GM12878 (cell line): ENCODE measurements around the gene ADAMTSL1. TPM values are rescaled to one million over a fixed set of nuclear protein-coding genes. Genes with fewer than 3 reads are reported as not detected.

Experiments used
- ATAC-seq: fragments of 200-7000 bp; cut with Tn5 transposase; 3 replicates; pipeline ENCODE4 v1.9.1; 2020; ENCODE audit warnings: mild to moderate bottlenecking, moderate library complexity
- BruUV-seq: library from RNA; stranded (reverse); fragments of 400-500 nt; replicated peaks from 2 replicates; lab custom pipeline; 2021; lab: Mats Ljungman, UMichigan
- CTCF ChIA-PET: fragments of 300-600 bp; sonication (Branson Sonifier 250); formaldehyde crosslinking; extraction: SDS; loops from one replicate; lab custom pipeline; 2021; ENCODE audit warnings: inconsistent platforms; lab: Yijun Ruan, JAX
- POLR2A ChIA-PET: fragments of 350-600 bp; formaldehyde crosslinking; extraction: SDS; loops from one replicate; lab custom pipeline; 2021; ENCODE audit warnings: inconsistent platforms; lab: Charles Lee
- RAD21 ChIA-PET: fragments of 300-600 bp; sonication (Branson Sonifier 250); formaldehyde crosslinking; loops from one replicate; lab custom pipeline; 2023; ENCODE audit warnings: antibody characterized with exemption; ENCODE audit not compliant: unreplicated experiment; lab: Charles Lee
- SMC1A ChIA-PET: fragments of 300-600 bp; sonication (Branson Sonifier 250); formaldehyde crosslinking; loops from one replicate; lab custom pipeline; 2023; ENCODE audit not compliant: unreplicated experiment, uncharacterized antibody; lab: Charles Lee
- DNase-seq: peaks from one replicate; pipeline ENCODE4 v3.0.0-alpha.2; 2011; ENCODE audit warnings: low read depth, low spot score
- FAIRE-seq: peaks from 3 replicates; lab custom pipeline; 2011; peaks lifted over from hg19 to GRCh38; lab: Jason Lieb, UNC
- H2AFZ ChIP-seq: 2 replicates; pipeline ENCODE4 v1.6.0; 2011; ENCODE audit warnings: low read depth, low read length, control low read depth; ENCODE audit not compliant: control insufficient read depth
- H3K27ac ChIP-seq: 2 replicates; pipeline ENCODE4 v1.5.1; 2011; ENCODE audit warnings: control low read depth; ENCODE audit not compliant: control insufficient read depth, insufficient read depth
- H3K27me3 ChIP-seq, 2 experiments: replicated peaks in 1 of 2; 2 replicates each; pipeline versions ENCODE4 v1.6.0 to v1.6.1; 2011; ENCODE audit warnings: low read length in 1 of 2; ENCODE audit not compliant: control insufficient read depth in 2 of 2, insufficient read depth in 2 of 2
- H3K36me3 ChIP-seq, 2 experiments: 2 replicates each; pipeline ENCODE4 v1.5.1; 2011; ENCODE audit warnings: low read length in 1 of 2; ENCODE audit not compliant: control insufficient read depth in 2 of 2, insufficient read depth in 2 of 2
- H3K4me1 ChIP-seq: 2 replicates; pipeline ENCODE4 v1.6.1; 2011; ENCODE audit warnings: mild to moderate bottlenecking, low read length, moderate library complexity, mixed read lengths; ENCODE audit not compliant: control insufficient read depth, insufficient read depth
- H3K4me2 ChIP-seq: 2 replicates; pipeline ENCODE4 v1.6.0; 2011; ENCODE audit warnings: control low read depth; ENCODE audit not compliant: control insufficient read depth, insufficient read depth
- H3K4me3 ChIP-seq: fragments of 200-600 bp; sonication (generic); 2 replicates; pipeline ENCODE4 v1.5.1; 2016
- H3K79me2 ChIP-seq: 2 replicates; pipeline ENCODE4 v1.6.0; 2011; ENCODE audit warnings: low read length; ENCODE audit not compliant: control insufficient read depth, insufficient read depth
- H3K9ac ChIP-seq: 2 replicates; pipeline ENCODE4 v1.8.0; 2011; ENCODE audit warnings: low read length, control low read depth, mixed read lengths; ENCODE audit not compliant: control insufficient read depth, insufficient read depth
- H3K9me3 ChIP-seq: replicated peaks from 3 replicates; pipeline ENCODE4 v1.5.1; 2011; ENCODE audit warnings: mild to moderate bottlenecking, low read length; ENCODE audit not compliant: control insufficient read depth, insufficient read depth
- H4K20me1 ChIP-seq: 2 replicates; pipeline ENCODE4 v1.6.0; 2011; ENCODE audit not compliant: control insufficient read depth, insufficient read depth
- BCL11A ChIP-seq: IDR thresholded peaks from 2 replicates; pipeline ENCODE4 v1.6.1; 2011; ENCODE audit warnings: low read depth, low read length
- CREM ChIP-seq: IDR thresholded peaks from 2 replicates; pipeline ENCODE4 v1.6.1; 2014; ENCODE audit warnings: antibody characterized with exemption, low read depth
- DPF2 ChIP-seq: fragments of 450-650 bp; IDR thresholded peaks from 2 replicates; pipeline ENCODE4 v1.6.1; 2017; ENCODE audit warnings: mild to moderate bottlenecking
- EGR1 ChIP-seq, 2 experiments: IDR thresholded peaks; 1 replicate in 1 of 2; 2 replicates in 1 of 2; pipeline ENCODE4 v1.6.1; 2011 to 2012; ENCODE audit warnings: low read depth in 2 of 2, low read length in 2 of 2, borderline replicate concordance in 1 of 2, mild to moderate bottlenecking in 1 of 2, moderate library complexity in 1 of 2
- ETV6 ChIP-seq, 2 experiments: fragments of 450-650 bp in 1 of 2; IDR thresholded peaks in 1 of 2; conservative IDR thresholded peaks in 1 of 2; 2 replicates each; pipeline ENCODE4 v1.6.1; 2014; ENCODE audit warnings: antibody characterized with exemption in 1 of 2, borderline replicate concordance in 1 of 2, low read depth in 1 of 2, mild to moderate bottlenecking in 1 of 2, moderate library complexity in 1 of 2
- HDAC2 ChIP-seq: fragments of 200-600 bp; sonication (generic); IDR thresholded peaks from 2 replicates; pipeline ENCODE4 v1.6.1; 2017
- HDAC6 ChIP-seq: fragments of 200-600 bp; sonication (generic); IDR thresholded peaks from one replicate; pipeline ENCODE4 v1.8.0; 2017; ENCODE audit warnings: antibody characterized with exemption; ENCODE audit not compliant: unreplicated experiment
- IKZF1 ChIP-seq: fragments of 450-650 bp; conservative IDR thresholded peaks from 2 replicates; pipeline ENCODE4 v1.6.1; 2017; ENCODE audit warnings: antibody characterized with exemption, mild to moderate bottlenecking
- IKZF2 ChIP-seq, 2 experiments: fragments of 450-650 bp; IDR thresholded peaks; 2 replicates each; pipeline ENCODE4 v1.6.1; 2017; ENCODE audit warnings: mild to moderate bottlenecking in 2 of 2, moderate library complexity in 2 of 2
- KDM1A ChIP-seq: fragments of 200-600 bp; sonication (generic); IDR thresholded peaks from 2 replicates; pipeline ENCODE4 v1.6.1; 2016; ENCODE audit warnings: borderline replicate concordance
- NBN ChIP-seq: fragments of 450-650 bp; IDR thresholded peaks from 2 replicates; pipeline ENCODE4 v1.6.1; 2016
- NR2C2 ChIP-seq: IDR thresholded peaks from 2 replicates; pipeline ENCODE4 v1.6.1; 2011; ENCODE audit warnings: borderline replicate concordance, low read depth; ENCODE audit not compliant: control insufficient read depth, insufficient read length
- PML ChIP-seq: IDR thresholded peaks from 2 replicates; pipeline ENCODE4 v1.6.1; 2012; ENCODE audit warnings: low read length, inconsistent platforms
- RB1 ChIP-seq: fragments of 450-650 bp; formaldehyde crosslinking; IDR thresholded peaks from 2 replicates; pipeline ENCODE4 v1.6.1; 2017; ENCODE audit warnings: mild to moderate bottlenecking, borderline replicate concordance
- SIN3A ChIP-seq: IDR thresholded peaks from 2 replicates; pipeline ENCODE4 v1.6.1; 2012; ENCODE audit warnings: low read depth, low read length, improper control_type of control experiment
- SMARCA5 ChIP-seq: fragments of 450-650 bp; IDR thresholded peaks from 2 replicates; pipeline ENCODE4 v1.6.1; 2017; ENCODE audit warnings: mild to moderate bottlenecking
- STAT3 ChIP-seq: IDR thresholded peaks from 2 replicates; pipeline ENCODE4 v1.6.1; 2011; ENCODE audit warnings: low read depth, low read length, improper control_type of control experiment
- TARDBP ChIP-seq: IDR thresholded peaks from 2 replicates; pipeline ENCODE4 v1.6.1; 2016; ENCODE audit warnings: borderline replicate concordance
- WRNIP1 ChIP-seq: IDR thresholded peaks from 2 replicates; pipeline ENCODE4 v1.6.1; 2011; ENCODE audit warnings: low read depth, low read length, improper control_type of control experiment, borderline replicate concordance
- YY1 ChIP-seq: IDR thresholded peaks from 2 replicates; pipeline ENCODE4 v1.6.1; 2011; ENCODE audit warnings: low read depth, mild to moderate bottlenecking, low read length
- ZNF217 ChIP-seq: fragments of 450-650 bp; IDR thresholded peaks from 2 replicates; pipeline ENCODE4 v1.6.1; 2017; ENCODE audit warnings: antibody characterized with exemption, mild to moderate bottlenecking
- ZNF24 ChIP-seq: fragments of 450-650 bp; IDR thresholded peaks from 2 replicates; pipeline ENCODE4 v1.6.1; 2017; ENCODE audit warnings: antibody characterized with exemption, mild to moderate bottlenecking
- ZNF384 ChIP-seq: IDR thresholded peaks from 2 replicates; pipeline ENCODE4 v1.6.1; 2012; ENCODE audit warnings: low read depth, mild to moderate bottlenecking, low read length, improper control_type of control experiment, borderline replicate concordance
- ZZZ3 ChIP-seq: IDR thresholded peaks from 2 replicates; pipeline ENCODE4 v1.6.1; 2011; ENCODE audit warnings: low read depth; ENCODE audit not compliant: control insufficient read depth, insufficient read length
- WGBS: methylation state at CpG from one replicate; pipeline ENCODE4 v1.1.6; 2016; ENCODE audit warnings: low lambda C conversion rate; ENCODE audit not compliant: insufficient replicate concordance, insufficient coverage; ENCODE audit errors: missing lambda C conversion rate; 5-methylcytosine and 5-hydroxymethylcytosine counted together
- in situ Hi-C: fragments of 300-500 bp; cut with MboI; formaldehyde crosslinking; loops from 9 replicates; pipeline ENCODE4 v1.14.3; 2018; ENCODE audit warnings: mixed read lengths
- intact Hi-C: fragments of 100-400 bp; cut with micrococcal nuclease; formaldehyde crosslinking; loops from one replicate; pipeline ENCODE4 v1.14.2; 2022; ENCODE audit not compliant: unreplicated experiment
- polyA plus RNA-seq, 11 experiments: library from polyadenylated mRNA; depleted of rRNA in 4 of 11; unstranded in 6 of 11; stranded (reverse) in 5 of 11; fragments of >200 nt; fragmentation: Nextera tagmentation in 4 of 11; fragmentation: Illumina TruSeq in 1 of 11; extraction: Ambion mirVana in 4 of 11; extraction: Trizol in 1 of 11; gene quantifications; 1 replicate in 1 of 11; 2 replicates in 10 of 11; pipeline versions ENCODE4 v1.2.1 to v1.2.3, GENCODE V29; 2011 to 2016; ENCODE audit warnings: inconsistent platforms in 2 of 11, missing spikeins in 2 of 11, low read depth in 1 of 11
- total RNA-seq, 4 experiments: library from RNA; depleted of rRNA in 3 of 4; stranded (reverse); fragments of >200 nt in 3 of 4; fragmentation: Illumina TruSeq in 1 of 4; extraction: Trizol in 1 of 4; gene quantifications; 2 replicates each; pipeline versions ENCODE4 v1.2.1 to v1.2.3, GENCODE V29; 2013 to 2021

ADAMTSL1 gene
- total and polyA plus RNA-seq, 10 of the 15 experiments (the other 5 are each of a cell fraction or from before 2014, with no cell fraction given), result 0.01 to 0.10 (median 0.07) TPM; not detected in 6

GRCh38 chr9:18922161-18922885 is 448.4 kb downstream of the ADAMTSL1 start (continued):
- TF ChIP-seq KDM1A, result no peak
- TF ChIP-seq EGR1 (IDR thresholded peaks at IDR 0.05; ENCODE audit: borderline replicate concordance in 1 of 2, low read depth in 2 of 2, low read length in 2 of 2), result no peak
- TF ChIP-seq PML, result no peak
- no peak for TF ChIP-seq HDAC6
- no peak for TF ChIP-seq NBN
- no peak for TF ChIP-seq RB1

DNA sequence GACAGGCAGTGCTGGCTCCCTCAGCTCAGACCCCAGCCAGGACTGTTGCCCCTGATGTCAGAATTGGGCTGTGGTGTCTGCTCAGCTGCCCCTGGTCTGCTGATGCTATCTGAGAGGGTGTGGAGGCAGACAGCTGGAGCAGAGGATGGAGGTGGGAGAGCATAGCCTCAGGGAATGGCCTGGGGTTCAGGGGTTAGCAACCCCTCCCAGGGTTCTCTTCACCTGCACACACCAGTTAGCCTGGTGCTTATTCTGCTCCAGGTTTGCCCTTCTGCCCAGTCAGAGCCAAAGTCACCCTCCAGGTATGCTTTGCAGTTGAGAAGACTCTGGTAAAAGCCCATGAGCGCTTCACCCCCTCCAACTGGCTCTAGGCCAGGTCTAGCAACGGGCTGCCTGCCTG is 449.2 kb downstream of the ADAMTSL1 start:
- ChIA-PET SMC1A (no interaction called here), RAD21 (no interaction called here), CTCF (no interaction called here), POLR2A (no interaction called here)
- DNase-seq, result no peak
- Histone ChIP-seq H2AFZ (no peak overlapping the region), H3K4me1 (no peaks in the 10 kb centered on the region), H3K4me2 (no peak overlapping the region), H3K9me3 (no peaks in the 10 kb centered on the region; the same call in 2 of the 3 replicates), H3K4me3 (no peak overlapping the region), H3K9ac (no peak overlapping the region), H4K20me1 (no peaks in the 10 kb centered on the region), H3K27me3 (0 out of 4 replicates have a peak, but pooled peaks cover 0 to 4% of the 10 kb centered on the region in 2 experiments), H3K27ac (no peak overlapping the region), H3K79me2 (no peaks in the 10 kb centered on the region), H3K36me3 (no peaks in the 10 kb centered on the region)
- ATAC-seq, result no peak
- BruUV-seq, result no TSS peak
- FAIRE-seq, result no peak
- intact Hi-C loops, result no loop called here
- 0% methylated on average over 2 of the region's 2 CpGs for WGBS
- in situ Hi-C loops, result no loop called here
- TF ChIP-seq STAT3, result no peak
- no peak for TF ChIP-seq YY1
- TF ChIP-seq BCL11A, result no peak
- no peak for TF ChIP-seq IKZF2 (IDR thresholded peaks at IDR 0.05)
- TF ChIP-seq NR2C2, result no peak
- no peak for TF ChIP-seq HDAC2
- TF ChIP-seq ETV6 (conservative IDR thresholded peaks at IDR 0.05 in 1 of 2, IDR thresholded peaks at IDR 0.05 in 1 of 2; ENCODE audit: borderline replicate concordance in 1 of 2, low read depth in 1 of 2), result no peak
- TF ChIP-seq IKZF1, result no peak
- TF ChIP-seq DPF2, result no peak
- TF ChIP-seq ZNF217, result no peak
- no peak for TF ChIP-seq ZZZ3
- no peak for TF ChIP-seq SMARCA5
- no peak for TF ChIP-seq ZNF384
- no peak for TF ChIP-seq SIN3A
- TF ChIP-seq WRNIP1, result no peak
- no peak for TF ChIP-seq ZNF24
- no peak for TF ChIP-seq CREM
- TF ChIP-seq TARDBP, result no peak
